NCI-H69 (cell line): Measurements from ENCODE around the gene TMEM178B.

Source experiments
- DNase-seq: peaks from one replicate; lab custom pipeline; 2025; lab: John Stamatoyannopoulos, UW

The TMEM178B gene

DNA sequence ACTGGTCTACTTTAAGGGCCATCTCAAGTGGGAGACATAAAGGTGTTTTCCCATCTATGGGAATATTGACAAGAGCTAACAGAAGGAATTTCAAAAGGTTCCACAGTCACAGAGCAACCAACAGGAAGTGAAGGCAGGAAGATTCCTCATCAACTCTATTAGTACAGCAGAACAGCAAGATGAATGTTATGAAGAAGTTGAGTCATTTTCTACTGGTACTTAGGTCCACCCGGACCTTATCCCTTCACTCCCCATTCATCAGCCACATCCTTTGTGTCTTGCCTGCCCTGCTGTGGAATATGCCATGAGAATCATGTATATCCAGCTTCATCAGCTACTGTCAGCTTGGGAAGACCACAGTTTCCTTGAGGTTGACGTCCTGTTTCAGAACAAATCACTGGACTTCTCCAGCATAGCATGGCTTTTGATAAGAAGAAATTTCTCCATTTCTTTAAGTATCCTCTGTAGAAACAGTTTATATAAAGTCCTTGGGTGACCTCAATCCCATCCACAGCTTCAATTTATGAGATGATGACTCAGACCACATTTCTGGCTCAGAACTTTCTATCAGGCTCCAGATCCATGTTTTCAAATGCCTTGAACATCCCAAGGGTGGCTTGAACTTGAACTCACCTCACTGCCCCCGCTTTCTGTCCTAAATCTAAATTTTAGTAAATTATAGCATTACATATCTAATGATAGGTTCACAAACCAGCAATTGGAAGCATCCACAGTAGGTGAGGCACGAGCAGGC is 392.5 kb downstream of the TMEM178B start:
- no peak for DNase-seq

DNA sequence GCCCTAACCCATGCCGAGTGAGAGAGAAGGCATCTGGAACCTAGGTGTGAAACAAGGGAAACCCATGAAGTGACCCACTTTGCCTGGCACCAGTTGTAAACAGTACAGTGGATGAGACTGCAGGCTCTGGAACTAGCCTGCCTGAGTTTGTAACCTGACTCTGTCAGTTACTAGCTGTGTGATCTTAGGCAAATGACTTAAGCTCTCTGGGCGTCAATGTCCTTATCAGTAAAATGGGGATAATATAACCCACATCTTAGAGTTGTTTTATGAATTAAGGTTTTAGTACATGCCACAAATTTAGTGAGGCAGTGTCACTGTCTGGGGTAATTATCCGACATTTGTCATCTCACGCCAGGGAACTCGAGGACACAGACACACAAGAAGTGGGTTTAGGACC is 394.5 kb downstream of the TMEM178B start:
- DNase-seq = no peak

DNA sequence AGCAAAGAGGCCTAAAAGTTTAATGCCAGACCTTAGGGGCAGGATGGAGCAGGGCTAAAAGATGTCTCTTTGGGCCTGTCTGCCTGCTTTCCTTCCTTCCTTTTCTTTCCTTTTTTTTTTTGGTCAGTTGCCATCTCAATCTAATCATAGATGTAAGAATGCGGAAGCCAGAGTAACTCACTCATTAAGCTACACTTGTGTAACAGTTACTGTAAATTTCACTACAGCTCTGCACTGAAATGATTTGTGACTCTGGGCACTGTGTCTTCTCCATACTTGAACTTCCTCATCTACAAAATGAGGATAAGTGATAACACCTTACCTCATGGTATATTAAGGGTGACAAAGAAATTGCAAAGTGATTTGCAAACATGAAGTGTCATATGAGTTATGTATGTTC is 401.8 kb downstream of the TMEM178B start:
- DNase-seq = no peak

DNA sequence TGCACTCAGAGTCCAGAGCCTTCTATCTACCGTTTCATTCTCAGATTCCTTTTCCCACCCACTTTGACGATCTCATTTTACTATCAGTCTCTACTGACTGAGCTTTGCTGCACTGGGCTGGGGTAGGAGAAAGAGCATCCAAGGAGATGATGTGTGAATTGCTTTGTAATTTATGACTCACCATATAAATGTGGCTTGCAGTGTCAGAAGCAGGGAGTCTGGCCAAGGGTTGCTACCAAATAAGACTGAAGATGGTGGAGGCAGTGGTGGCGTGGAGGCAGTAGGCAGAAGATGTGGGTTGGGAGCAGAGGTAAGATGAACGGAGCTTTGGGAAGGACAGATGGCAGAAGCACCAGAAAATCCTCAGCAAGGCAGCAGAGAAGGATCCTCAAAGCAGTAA is 404.0 kb downstream of the TMEM178B start:
- no peak for DNase-seq

DNA sequence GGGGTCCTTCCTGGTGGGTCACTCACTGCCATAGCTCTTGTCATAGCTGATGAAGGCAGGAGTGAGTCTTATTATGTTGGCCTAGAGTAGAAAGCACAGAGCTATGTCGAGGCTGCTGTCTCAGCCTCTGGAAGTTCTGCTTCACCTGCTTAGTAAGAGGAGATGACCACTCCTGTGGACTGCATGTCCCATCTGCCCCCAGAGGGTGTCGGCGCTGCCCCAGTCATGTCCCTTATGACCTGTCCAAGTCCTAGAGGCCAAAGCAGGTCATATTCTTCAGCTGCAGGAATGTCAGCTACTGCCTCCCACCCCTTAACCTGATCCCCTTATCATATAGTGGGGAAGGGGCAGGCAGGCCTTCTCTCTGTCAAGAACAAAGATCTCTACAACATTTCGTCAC is 405.0 kb downstream of the TMEM178B start:
- DNase-seq = no peak

DNA sequence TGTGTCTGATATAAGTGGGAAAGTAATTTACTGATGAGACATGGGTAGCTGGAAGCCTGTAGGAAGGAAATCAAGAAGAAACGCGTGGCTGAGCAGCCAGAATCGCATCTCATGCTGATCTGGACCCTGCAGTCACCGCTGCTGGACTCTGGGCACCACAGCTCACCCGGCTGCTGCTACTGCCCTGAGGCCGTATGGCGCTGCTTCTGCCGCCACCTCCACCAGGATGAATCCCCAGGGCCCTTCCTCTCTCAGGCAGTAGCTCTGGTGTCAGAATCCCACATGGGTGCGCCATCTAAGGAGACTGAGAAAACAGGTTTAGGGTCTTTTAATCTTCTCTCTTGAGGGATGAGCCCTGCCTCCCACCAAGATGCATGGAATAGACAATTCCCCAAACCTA is 407.1 kb downstream of the TMEM178B start:
- DNase-seq = peak; percentile 48

DNA sequence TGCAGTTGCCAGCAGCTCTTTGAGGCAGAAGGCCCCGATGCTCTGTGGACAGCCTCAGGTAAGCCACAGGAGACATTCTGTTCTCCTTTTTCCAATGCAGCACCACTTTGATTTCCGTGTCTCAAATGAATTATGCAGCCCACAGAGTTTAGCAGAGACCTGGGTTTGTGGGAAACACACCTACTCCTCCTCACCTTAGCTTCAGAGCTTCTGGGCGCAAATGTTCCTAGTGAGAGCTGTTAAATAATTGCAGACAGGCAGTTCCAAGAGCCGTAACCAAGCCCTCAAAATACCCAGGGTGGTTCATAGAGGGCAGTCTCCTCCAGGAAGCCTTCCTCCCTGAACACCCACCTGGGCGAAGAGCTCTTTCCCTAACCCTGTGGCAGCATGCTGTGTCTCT is 408.1 kb downstream of the TMEM178B start:
- DNase-seq = no peak

DNA sequence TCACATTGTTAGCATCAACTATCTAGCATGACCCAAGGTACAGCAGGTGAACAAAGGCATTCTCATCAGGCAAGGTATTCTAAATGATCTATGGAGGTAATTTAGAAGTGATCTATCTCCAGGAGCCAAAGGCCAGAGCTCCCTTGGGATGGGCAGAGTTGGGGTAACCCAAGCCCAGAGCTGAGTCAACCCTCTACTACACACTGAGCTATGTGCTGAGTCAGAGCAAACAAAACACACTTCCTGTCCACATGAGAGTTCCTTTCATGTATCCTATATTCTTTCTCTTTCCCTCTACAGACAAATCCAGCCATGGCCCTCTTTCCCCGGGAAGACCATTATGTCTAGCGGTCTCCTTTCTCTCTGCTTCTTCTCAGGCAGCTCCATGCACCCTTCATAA is 409.2 kb downstream of the TMEM178B start:
- DNase-seq = peak; percentile 16

DNA sequence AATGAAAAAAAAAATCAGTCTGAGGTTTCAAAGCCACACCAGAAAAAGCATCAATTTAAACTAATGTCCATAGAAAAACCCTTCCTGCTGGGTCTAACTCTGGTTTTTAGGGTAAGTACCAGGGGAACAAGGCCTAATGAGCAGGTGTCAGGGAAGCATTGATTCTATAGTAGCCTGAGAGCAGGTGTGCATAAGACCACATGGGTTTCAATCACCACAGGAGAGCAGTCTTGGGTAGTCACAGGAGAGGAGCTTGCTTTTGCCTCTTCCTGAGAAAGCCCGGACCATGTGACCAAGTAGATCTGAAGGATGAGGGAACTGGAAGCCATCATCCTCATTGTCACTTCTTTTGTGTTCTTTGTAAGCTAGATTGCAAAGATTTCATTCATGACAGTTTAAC is 411.0 kb downstream of the TMEM178B start:
- peak; percentile 53 for DNase-seq

DNA sequence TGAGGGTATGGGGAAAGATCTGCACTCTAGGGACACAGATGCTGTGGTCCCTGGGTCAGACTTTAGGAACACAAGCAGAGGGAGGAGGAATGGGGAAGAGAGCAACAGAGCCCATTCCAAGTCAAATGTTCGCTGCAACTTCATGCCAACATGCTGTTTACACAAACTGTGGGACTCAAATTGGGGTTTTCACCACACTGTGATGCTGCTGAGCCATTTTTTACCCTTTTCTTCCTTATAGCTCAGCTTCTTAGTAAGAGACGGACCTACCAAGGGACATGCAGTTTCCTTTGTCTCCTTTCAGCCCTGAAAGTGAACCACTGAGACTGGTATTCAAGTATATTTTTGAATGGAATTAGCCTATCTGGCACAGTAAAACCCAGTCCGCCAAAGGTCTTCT is 413.1 kb downstream of the TMEM178B start:
- DNase-seq = no peak

DNA sequence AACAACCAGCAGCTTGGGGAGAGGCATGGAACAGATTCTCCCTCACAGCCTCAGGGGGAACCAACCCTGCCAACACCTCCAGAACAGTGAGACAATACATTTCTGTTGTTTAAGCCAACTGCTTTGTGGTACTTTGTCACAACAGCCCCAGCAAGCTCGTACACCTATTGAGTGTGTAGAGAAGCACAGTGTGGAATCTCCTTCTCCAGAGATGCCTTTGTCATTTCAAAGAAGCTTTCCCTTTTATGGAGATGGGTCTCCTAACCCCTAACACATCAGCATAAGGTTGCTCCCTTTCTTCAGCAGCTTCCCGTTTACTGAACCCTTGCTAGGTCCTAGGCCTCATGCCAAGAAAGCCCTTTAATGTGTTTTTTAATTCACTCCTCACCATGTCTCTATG is 416.6 kb downstream of the TMEM178B start:
- no peak for DNase-seq

DNA sequence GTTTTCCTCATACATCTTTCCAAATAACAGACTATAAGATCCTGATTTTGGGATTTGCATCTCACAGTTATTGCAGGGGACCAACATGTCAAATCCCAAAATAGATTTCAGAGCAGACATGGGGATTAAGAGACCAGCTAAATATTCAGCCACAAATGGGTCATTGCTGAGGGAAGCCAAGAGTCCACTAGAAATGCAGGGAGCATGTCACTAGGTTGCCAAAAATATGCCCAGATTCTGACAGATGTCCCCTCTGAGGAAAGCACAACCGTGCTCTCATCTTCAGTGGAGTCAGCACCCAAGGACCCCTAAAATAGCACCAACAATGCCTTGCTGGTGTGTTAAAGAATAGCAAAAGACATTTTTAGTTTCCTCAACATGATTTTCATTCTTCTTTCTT is 421.2 kb downstream of the TMEM178B start:
- no peak for DNase-seq

DNA sequence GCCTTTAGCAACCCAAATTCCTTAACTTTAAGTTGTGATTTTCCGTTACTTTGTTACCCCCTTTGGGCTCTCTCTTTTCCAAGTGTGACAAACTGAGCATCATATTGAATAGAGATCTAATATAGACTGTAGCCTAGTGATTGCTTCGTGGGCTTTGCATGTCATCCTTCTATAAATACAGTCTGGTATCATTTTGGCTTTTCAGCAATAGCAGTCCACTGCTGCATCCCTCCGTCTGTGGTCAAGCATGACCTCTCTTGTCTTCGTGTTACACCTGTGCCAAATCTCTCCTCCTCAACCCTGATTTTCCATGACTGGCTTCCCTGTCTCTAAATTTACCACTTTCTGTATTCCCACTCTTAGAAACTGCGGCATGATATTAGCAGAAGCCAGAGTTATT is 423.5 kb downstream of the TMEM178B start:
- no peak for DNase-seq

DNA sequence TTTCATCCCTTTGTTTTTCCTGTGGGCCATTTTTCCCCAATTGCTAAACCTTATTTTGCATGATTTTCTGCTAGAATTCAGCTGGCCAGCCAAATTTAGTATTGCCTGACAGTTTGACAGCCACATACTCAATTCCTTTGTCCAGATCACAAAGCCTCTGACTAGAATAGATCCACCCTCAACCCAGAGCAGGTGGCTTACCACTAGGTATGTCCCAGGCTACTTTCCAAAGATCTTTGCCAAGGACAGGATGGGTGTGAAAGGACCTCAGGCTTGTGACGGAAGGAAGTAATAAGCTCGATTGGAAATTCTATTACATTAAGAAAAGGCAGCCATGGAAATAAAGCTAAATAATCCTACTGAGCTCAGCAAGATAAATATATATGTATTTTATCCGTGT is 426.7 kb downstream of the TMEM178B start:
- DNase-seq = no peak

DNA sequence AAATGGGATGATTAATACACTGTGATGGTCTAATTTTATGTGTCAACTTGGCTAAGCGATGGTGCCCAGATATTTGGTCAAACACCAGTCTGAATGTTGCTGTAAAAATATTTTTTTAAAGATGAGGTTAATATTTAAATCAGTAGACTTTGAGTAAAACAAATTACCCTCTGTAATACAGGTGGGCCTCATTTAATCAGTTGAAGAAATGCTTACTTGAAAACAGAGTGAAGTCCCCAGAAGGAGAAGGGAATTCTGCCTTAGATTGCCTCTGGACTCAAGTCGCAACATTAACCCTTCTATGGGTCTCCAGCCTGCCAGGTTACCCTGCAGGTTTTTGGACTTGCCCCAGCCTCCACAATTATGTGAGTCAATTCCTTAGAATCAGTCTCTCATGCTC is 427.6 kb downstream of the TMEM178B start:
- no peak for DNase-seq

DNA sequence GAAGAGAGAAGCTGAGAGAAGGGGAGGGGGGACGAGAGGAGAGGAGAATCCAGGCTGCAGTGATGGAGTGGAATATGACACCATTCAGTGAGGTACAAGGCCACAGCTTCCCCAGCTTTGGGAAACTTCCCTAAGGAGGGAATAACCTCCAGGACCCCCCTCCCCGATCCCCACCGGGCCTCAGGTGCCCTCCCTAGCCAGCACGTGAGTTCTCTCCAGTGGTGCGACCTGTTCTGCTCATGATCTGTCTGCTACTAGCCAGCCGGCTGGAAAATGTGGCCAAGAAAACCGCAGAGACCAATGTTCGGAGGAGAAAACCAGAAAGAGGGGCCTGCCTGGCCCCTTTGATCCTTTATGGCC is 437.4 kb downstream of the TMEM178B start:
- DNase-seq = peak; percentile 70

DNA sequence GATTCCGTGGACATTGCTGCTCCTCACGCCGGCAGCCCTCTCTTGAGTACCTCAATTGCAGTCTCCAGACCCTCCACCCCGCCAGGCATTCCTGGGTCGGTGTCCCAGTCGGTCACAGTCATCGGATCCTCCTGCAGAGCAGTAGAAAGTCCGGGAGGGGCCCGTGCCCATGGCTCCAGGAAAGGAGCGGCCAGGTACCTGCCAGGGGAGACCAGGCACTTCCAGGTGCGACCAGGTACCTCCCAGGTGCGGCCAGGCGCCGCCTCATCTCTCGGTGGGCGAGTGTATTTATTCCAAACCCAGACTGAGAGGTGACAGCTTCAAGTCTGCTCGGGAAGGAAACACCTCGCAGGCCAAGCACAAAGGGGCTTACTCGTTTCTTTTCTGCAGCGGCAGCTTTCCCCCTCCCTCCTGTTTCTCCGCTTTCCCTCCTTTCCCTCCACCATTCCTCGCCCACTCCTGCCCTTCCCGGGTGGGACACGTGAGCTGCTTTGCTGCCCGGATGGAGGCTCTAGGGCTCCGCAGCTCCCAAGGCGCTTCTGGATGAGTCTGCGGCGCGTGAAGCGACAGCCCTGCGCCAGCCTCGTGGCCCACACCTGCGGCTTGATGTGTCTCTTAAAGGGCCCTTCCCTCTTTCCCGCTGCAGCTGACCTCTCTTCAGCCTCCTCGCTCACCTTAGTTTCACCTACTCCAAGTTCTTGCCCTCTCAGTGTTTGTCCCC is 438.0 kb downstream of the TMEM178B start:
- peak; percentile 82 for DNase-seq

DNA sequence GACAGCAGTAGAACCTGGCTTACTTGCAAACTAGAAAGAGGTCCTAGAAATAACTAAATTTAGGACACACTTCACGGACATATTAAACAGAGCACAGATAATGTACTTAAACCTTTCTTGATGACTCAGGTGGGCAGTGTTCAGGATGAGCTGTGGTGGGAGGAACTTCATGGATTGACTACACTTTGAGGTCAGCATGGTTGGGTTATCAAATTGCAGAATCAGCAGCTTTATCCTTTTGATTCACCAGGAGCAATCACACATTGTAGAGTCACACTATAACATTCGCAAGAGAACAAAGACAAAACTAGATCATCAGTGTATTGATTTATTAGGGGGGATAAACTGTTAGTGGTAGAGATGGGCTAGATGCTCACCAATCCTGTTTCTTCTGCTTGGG is 438.7 kb downstream of the TMEM178B start:
- no peak for DNase-seq

DNA sequence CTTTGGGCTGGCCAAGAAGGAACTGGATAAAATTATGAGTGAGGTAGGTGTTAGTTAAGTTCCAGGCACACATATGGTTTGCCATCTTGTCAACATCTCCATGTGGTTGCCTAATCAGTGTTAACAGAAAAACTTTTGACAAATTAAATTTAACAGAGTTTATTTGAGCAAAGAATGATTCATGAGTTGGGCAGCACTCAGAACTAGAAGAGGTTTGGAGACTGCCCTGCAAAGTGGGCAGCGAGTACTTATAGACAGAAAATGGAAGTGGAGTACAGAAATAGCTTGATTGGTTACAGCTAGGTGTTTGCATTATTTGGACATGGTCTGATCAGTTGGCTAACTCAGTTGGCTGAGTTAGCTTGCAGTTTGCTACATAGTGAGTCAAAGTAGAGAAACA is 439.9 kb downstream of the TMEM178B start:
- no peak for DNase-seq

DNA sequence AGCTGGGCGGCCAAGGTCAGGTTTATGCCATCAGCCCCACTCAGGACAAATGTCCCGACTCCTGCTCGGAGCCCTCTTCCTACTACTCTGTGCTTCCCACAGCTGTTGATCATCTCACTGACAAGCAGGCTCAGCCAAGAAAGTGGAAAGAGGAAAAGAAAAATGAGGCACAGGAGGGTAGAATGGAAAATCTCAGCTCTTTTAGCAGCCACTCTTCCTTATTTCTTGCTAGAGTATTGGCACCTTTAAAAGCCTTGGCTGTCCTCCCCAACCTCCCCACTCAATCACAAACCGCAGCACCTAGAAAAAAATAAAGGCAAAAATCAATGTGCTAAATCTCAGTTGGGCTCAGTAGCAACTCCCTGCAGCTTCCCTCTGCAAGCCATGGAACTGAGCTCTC is 442.1 kb downstream of the TMEM178B start:
- no peak for DNase-seq

DNA sequence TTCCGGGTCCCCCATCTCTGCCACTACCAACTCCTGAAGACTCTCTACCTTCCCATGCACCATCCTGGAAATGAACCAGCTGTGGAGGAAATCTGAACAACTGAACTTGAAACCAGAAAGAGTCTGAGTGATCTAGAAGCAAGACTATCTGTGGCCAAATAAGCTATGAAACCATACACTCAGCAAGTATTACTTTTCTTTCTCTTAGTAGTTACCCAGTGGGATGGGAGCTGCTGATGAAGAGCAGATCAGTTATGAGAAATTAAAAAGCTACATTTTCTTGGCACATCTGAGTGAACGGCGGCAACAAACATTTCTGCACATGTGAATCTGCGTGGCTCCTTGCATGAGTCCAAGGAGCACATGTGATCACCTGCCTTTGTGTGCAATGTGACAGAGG is 445.8 kb downstream of the TMEM178B start:
- no peak for DNase-seq

DNA sequence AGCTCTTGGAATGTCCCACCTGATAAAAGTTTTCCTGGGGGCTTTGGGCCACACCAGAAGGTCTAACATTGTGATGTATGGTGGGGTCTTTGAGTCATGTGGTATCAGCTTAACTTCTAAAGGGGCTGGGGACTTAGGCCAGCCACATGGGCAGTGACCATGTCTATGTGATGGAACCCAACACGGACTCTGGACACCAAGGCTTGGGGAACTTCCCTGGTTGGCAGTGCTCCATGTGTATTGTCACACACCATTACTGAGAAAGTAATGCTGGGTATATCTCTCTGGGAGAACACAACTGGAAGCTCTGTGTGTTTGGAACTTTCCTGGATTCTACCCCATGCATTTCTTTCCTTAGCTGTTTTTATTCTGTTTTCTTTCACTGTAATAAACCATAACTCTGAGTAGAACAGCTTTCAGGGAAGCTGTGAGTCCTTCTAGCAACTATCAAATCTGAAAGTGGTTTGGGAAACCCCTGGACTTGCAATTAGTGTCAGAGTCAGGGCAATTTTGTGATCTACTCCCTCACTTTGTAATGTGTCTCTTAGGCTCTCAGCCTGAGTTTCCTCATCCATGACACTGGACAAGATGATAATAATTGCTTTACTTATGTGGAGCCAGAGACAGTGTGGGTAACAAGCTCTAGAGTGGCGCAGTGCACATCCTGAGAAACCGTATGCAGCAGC is 448.9 kb downstream of the TMEM178B start:
- no peak for DNase-seq

DNA sequence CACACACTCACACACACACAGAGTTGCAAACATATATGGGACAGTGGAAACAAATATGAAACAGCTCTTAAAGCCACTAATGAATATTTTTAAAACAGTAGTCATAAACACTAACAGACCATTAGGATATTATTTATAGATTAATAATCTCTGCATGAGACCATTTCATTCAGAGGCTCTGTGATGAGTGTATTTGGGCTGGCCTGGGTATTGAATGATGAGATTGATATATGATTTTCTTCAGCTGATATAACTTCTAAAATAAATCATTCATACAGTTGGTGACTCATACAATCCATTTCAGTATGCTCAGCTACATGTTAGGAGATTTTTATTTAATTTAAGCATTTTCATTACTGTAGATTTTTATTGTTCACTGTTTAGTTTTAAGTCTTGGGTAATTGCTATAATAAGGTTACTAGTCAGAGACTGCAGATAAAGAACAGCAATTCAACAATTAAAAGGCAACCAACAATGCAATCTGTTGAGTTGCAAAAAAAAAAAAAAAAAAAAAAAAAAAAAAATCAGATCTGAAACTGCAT is 452.2 kb downstream of the TMEM178B start:
- no peak for DNase-seq
